ENCODE data around the gene FECH. TPM values are rescaled to one million over a fixed set of nuclear protein-coding genes. Genes with fewer than 3 reads are reported as not detected.

FECH gene
- total and polyA plus RNA-seq, 9 of the 15 experiments (the other 6 are each of a cell fraction or from before 2014, with no cell fraction given) = 19.8 to 170 (median 56.8) TPM

GRCh38 chr18:57619876-57620275 lies 33.4 kb upstream of the FECH start:
- peak overlapping the region; percentile 90 for H3K4me2 ChIP-seq (ENCODE audit: insufficient read depth, low read length)
- in situ Hi-C loops (cut with MboI) = loop anchor here (10.0 kb wide), 1 partner anchor 505 kb away; no protein-coding TSS in a partner anchor
- peak overlapping the region; percentile 64; the same call in 1 of the 2 replicates for H3K4me3 ChIP-seq
- no peak for DNase-seq (ENCODE audit: extremely low read depth in 1 of 4, low spot score in 3 of 4)
- POLR2A ChIA-PET = interaction anchor here (0.6 to 2.9 kb wide), 10 partner anchors 9 to 806 kb away, joined by 3 to 14 read pairs (median 3); no protein-coding TSS in a partner anchor
- no peaks in the 10 kb centered on the region for H3K9me3 ChIP-seq (replicated peaks; ENCODE audit: control insufficient read depth, insufficient read depth, low read depth, low read length)
- H3K36me3 ChIP-seq (ENCODE audit: control insufficient read depth, insufficient read depth, low read length) = peaks cover 39% of the 10 kb centered on the region
- no peaks in the 10 kb centered on the region for H3K9me1 ChIP-seq (ENCODE audit: control insufficient read depth, insufficient read depth, low read length)
- CTCF ChIA-PET (ENCODE audit: low intra/inter-chr PET ratio) = no interaction called here
- H3K4me1 ChIP-seq (replicated peaks in 1 of 2; ENCODE audit: control insufficient read depth in 2 of 2, insufficient read depth in 2 of 2, low read length in 2 of 2) = peaks cover 6 to 13% of the 10 kb centered on the region in 2 experiments; a peak in 4 of 5 replicates
- 0 out of 3 replicates have a peak overlapping the region, but pooled peaks have one; percentile 86 for H3K27ac ChIP-seq (ENCODE audit: extremely low read depth, low read depth, low read length)
- no peak for ATAC-seq
- H3K79me2 ChIP-seq (ENCODE audit: control insufficient read depth, insufficient read depth, low read length) = peaks cover 49% of the 10 kb centered on the region
- no peak overlapping the region for H2AFZ ChIP-seq (ENCODE audit: low read depth, low read length)
- 87% methylated on average over 3 of the region's 3 CpGs for WGBS (ENCODE audit: insufficient coverage, low coverage, missing lambda C conversion rate)
- H4K20me1 ChIP-seq (replicated peaks; ENCODE audit: control insufficient read depth, insufficient read depth, low read length) = no peaks in the 10 kb centered on the region
- no peaks in the 10 kb centered on the region for H3K27me3 ChIP-seq (ENCODE audit: control insufficient read depth in 2 of 2, insufficient read depth in 2 of 2, low read length in 2 of 2)
- peak overlapping the region in 1 of 2 experiments; percentile 90; a peak in 2 of 4 replicates for H3K9ac ChIP-seq (ENCODE audit: insufficient read depth in 1 of 2, low read depth in 2 of 2, low read length in 2 of 2)
- FAIRE-seq = peak; percentile 67
- intact Hi-C loops (cut with micrococcal nuclease) = loop anchor here (2.0 kb wide), 1 partner anchor 35 kb away; no protein-coding TSS in a partner anchor
- BruUV-seq (replicated peaks) = no TSS peak
- TF ChIP-seq ETV6 (IDR thresholded peaks at IDR 0.05; ENCODE audit: borderline replicate concordance in 1 of 2, low read depth in 2 of 2, low read length in 1 of 2) (no peak), ETV6 (CRISPR knock-in tag; IDR thresholded peaks at IDR 0.05; ENCODE audit: borderline replicate concordance) (no peak), POLR2G (IDR thresholded peaks at IDR 0.05; ENCODE audit: low read depth, low read length) (0 out of 2 replicates have a peak, but pooled peaks have one; percentile 22), ZC3H4 (CRISPR knock-in tag; IDR thresholded peaks at IDR 0.05; ENCODE audit: borderline replicate concordance) (no peak), E2F8 (IDR thresholded peaks at IDR 0.05; ENCODE audit: low read depth, partially characterized antibody) (no peak), TFAP4 (CRISPR knock-in tag; IDR thresholded peaks at IDR 0.05; ENCODE audit: borderline replicate concordance) (no peak), RBFOX2 (IDR thresholded peaks at IDR 0.05; ENCODE audit: low read depth, low read length) (peak; percentile 48), ZNF445 (CRISPR knock-in tag; IDR thresholded peaks at IDR 0.05; ENCODE audit: low read depth) (no peak), MTA1 (IDR thresholded peaks at IDR 0.05; ENCODE audit: borderline replicate concordance) (no peak), ZNF263 (CRISPR knock-in tag; IDR thresholded peaks at IDR 0.05; ENCODE audit: borderline replicate concordance) (no peak), ZBED1 (IDR thresholded peaks at IDR 0.05) (no peak), RFX7 (CRISPR knock-in tag; IDR thresholded peaks at IDR 0.05) (no peak), MBD2 (IDR thresholded peaks at IDR 0.05; ENCODE audit: borderline replicate concordance, low read depth) (no peak), TCF3 (CRISPR knock-in tag; IDR thresholded peaks at IDR 0.05) (no peak)
